Fibroblast of gingiva (primary cell): ENCODE data around the gene ARID5B.
A peak's percentile ranks its signal among the peaks of the same experiment; 100 is the strongest.

Source experiments
- DNase-seq: peaks from one replicate; pipeline ENCODE4 v3.0.0-alpha.2; 2011; ENCODE audit warnings: low read depth

Gene ARID5B

DNA sequence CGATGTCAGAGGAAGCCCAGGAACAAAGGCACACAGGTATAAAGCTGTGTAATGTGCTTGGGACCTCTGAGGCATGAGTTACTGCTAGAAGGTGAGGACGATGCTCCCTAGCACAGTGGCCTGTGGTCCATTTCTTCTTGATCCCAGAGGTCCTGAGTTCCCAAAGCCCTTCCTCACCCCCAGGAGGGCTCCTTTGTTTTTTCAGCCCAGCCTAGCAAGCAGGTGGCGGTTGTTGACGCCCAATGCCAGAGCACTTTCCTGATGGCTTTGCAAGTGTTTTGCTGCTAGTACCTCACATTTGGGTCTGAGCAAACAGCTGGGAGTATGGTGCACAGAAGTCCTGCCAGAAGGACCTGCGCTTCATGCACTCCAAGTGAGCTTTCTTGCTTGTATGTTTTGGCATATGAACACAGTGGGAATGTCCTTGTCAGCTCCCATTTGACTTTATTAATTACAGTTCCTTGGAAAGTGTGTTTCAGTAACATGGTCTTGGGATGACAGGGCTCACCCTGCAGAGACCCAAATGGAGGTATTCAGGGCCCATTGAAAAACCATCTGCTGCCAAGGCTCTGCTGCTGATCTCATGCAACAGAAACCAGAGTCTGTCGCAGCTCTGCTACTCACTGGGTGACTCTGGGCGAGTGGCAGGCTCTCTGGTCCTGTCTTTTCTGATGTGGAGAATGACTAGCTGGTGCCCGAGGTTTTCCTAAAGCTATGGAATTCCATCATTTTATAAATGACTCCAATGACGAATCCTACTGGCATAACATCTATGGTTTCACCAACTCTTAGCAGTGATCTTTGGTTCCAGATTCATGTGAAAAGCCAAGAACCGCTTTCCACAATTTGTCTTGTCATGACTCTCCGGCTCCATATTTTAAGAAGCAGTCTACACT lies 134.9 kb downstream of the ARID5B start:
- no peak for DNase-seq

DNA sequence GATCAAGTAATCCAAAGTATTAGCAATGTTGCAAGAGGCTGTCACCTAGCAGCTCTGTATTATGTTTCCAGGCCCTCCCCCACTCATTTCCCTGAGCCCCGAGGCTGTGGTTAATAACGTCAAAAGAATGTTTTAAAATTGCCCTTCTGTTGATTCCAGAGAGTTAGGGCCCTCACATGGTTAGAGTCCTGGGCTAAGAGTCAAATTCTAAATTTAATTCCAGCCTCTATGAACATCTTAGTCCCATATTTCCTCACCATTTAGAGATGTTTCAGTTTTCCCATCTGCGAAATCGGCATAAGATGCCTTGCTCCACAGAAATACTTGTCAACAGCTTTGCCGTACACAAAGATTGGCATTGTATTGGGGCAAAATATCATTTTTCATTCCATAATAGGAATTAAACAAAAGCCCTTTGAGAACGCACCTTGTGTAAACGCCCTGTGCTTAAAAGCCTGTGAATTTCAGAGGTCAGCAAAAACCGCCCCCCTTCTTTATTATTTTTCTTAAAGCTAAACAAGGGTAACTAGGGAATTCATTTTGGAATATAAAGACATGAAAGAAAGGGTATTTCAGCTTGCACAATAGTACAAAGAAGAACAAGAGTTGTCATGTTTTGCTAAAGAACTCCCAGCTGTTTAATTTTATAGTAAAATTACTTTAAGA lies 135.8 kb downstream of the ARID5B start:
- peak; percentile 67 for DNase-seq

GRCh38 chr10:62037890-62038608 lies 136.6 kb downstream of the ARID5B start:
- no peak for DNase-seq

DNA sequence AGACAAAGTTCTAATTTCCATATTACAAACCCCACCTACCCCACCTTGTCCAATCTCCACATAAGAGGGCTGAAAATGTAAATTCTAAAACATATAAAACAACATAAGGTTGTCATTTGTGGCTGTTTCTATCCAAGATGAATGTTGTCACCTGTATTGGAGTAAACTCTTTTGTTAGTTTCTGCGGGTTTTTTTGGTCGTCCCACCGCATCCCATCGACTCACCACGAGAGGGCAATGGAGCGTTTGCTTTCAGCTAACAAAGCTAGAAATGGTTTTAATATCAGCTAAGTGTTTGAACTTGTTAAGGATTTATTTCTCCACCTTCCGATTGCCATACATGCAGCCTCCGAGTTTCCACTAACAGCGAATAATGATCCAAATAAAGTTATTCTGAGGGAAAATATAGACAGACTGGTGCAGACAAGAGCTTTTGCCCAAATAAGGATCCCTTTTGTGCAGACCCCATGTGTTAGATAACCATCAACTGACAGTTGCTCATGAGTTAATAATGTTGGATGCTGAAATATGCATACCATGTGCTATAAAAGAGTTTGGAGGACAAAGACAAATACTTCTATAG lies 137.2 kb downstream of the ARID5B start:
- DNase-seq, result peak; percentile 65

DNA sequence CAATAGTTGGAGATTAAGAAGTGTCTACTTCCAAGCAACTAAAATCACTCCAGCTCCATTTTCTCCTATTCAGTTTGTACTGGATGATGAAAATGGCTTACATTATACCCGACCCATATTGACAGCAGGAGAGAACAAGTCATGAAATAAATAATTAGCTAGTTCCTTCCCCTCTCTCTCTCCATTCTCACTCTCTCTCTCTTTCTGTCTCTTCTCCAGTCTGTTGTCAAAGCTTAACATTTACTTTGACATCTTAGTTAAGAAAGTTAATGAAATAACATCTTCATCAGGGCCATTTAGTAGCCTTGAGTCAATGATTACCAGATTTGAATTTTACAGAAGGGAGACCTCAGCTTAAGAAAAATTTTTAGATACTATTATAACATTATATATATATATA lies 138.5 kb downstream of the ARID5B start:
- no peak for DNase-seq

DNA sequence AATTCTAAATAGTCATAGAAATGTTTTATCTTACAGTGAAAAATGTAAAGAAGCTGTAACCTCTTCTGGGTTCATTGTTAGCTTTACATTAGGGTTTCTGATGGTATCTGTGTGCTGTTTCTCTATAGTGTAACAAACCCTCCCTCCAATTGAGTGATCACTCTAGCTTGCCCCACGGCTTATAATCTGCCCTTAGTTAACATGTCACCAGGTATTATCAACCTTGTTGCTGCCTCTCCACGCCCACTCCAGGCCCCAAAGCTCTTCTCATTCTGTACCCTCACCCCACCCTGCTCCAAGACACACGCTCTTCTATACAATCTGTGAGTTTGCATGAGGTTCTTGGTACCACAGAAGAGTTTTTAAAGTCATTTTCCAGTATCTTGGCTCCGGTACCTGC lies 139.4 kb downstream of the ARID5B start:
- DNase-seq, result no peak

DNA sequence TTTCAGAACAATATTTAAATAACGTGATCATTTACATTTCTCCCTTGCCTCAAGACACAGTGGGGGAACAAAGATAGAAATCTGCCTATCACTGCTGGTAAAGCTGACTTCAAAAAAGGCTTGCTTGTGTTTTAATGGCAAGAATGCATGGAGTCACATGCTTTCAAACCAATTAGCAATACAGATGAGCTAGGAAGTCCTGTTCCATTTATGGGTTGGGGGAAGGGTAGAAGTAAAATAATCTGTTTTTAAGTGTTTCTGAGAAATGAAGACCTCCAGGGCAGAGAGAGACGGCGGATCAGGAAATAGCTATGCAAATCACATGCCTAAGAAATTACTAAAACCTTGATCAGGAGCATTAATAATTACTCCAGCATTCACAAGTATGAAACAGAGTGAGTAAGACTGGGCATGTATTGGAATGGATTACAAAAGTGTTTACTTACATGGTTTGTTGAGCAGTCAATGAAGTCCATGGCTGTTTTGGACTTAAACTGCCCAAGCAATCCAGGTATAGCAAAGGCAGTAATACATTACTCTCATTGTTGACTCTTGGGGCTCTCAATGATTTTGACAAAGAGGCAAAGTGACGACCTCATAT lies 142.0 kb downstream of the ARID5B start:
- peak; percentile 60 for DNase-seq

DNA sequence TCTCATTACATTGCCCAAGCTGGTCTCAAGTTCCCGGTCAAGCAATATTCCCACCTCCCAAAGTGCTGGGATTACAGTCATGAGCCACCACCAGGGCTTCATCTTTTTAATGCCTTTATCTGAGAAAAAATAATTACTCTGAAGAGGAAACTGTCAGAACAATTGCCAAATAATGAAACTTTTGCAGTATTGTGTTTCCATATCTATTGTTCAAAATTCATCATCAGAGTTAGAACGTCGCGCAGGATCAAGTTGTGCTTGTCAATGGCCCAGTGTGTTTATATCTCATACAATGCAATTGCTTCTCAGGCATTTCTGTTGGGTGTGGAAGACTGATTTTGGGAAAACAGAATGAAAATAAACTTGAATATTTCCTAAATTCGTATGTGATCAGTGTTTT lies 143.1 kb downstream of the ARID5B start:
- DNase-seq, result no peak

- DNase-seq, result peak; percentile 54
These were observed 144.4 kb downstream of the ARID5B start for GRCh38 chr10:62045765-62046521.

DNA sequence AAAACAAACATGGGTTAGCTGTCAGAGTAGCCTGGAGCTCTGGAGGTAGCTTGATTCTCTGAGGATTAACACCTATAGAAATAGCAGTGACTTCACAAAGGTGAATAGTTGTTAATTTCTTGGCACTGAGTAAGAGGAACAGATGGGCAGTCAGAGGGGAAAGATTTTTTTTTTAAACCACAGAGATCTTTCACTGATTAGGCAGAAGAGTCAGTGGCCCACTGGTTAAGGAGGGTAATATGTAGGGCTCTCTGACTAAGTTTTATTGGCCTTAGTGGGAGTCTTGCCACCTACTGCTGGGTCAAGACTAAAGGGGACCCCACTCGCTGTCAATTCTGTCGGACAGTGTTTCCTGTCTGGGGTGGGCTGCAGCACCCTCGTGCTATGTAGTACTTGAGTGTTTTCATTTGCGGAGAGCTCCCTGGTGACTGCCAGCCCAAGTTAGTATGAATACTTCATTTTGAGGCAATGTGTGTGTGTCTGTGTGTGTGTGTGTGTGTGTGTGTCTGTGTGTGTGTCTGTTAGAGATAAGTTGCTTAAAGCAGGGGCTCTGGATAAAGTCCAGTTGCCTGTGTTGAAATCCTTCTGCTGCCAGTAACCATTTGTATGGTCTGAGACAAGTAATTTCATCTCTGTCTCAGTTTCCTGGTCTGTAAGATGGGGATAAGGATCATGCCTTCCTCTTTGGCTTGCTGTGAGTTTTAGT lies 145.2 kb downstream of the ARID5B start:
- peak; percentile 76 for DNase-seq

DNA sequence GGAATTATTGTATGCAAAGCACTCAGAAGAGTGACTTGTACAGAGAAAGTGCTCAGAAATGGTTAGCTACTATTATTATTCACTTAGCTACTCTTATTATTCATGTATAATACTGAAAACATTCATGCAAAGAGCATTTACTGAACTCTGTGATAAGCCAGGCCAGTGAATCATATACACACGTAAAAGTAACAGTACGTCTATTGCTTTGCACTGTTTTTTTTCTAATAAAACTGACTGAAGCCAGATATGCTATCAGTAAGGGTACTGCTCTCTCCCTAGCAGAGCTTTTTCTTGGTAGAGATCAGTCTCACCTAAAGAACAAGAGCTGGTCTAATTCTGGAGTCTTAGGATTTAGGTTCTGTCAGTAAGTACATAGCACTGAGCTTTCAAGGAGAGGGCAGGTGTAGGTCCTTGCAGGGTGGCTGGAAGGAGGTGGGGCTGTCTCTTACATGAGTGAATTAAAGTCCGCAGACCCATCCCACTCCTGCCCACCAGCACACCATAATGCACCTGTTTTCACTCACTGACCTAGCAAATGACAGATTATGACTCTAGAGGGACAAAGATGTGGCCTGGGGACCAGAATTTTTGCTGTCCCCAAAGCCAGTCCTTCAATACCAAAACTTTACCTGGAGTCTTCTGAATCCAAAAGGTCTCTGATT lies 145.9 kb downstream of the ARID5B start:
- no peak for DNase-seq

DNA sequence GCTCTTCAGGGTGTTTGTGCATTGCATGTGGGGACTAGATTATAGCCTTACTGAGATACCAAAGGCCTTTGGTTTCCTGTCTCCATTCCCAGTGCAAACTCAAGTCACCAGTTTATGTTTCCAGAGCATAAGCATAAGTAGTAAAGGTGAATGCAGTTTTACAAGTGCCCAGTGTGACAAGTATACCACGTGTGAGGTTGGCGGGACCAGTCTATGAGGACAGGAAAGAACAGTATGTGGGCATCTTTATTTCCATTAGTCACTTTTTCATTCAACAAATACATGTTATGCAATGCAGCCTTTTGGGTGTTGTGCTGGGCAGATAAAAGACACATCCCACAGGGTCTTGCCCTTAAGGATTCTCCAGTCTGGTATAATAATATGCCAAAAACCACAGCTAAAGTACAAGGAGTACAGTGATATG lies 146.5 kb downstream of the ARID5B start:
- DNase-seq, result no peak

- no peak for DNase-seq
These were observed 147.0 kb downstream of the ARID5B start for GRCh38 chr10:62048470-62048869.

- DNase-seq, result peak; percentile 99
These were observed 147.6 kb downstream of the ARID5B start for GRCh38 chr10:62048919-62049623.

GRCh38 chr10:62049624-62050345 lies 148.3 kb downstream of the ARID5B start:
- no peak for DNase-seq

- DNase-seq, result no peak
These were observed 148.9 kb downstream of the ARID5B start for GRCh38 chr10:62050346-62050892.

GRCh38 chr10:62050893-62051433 lies 149.5 kb downstream of the ARID5B start:
- peak; percentile 92 for DNase-seq

- DNase-seq, result no peak
These were observed 150.8 kb downstream of the ARID5B start for GRCh38 chr10:62052276-62052675.
